B cell (primary cell): ENCODE measurements around the gene TDRD5. TPM values are rescaled to one million over a fixed set of nuclear protein-coding genes. Genes with fewer than 3 reads are reported as not detected.

Experiments
- ATAC-seq: fragments of 200-7000 bp; cut with Tn5 transposase; one replicate; pipeline ENCODE4 v1.10.0; 2021; ENCODE audit warnings: low read depth, mild to moderate bottlenecking, moderate number of reproducible peaks, moderate library complexity
- CTCF ChIA-PET: fragments of 350-600 bp; sonication (Branson Sonifier 250); formaldehyde crosslinking; loops from one replicate; lab custom pipeline; 2021; ENCODE audit warnings: antibody characterized with exemption, inconsistent platforms; lab: Charles Lee
- POLR2A ChIA-PET: fragments of 350-600 bp; sonication (Branson Sonifier 250); formaldehyde crosslinking; loops from one replicate; lab custom pipeline; 2021; ENCODE audit warnings: antibody characterized with exemption; lab: Charles Lee
- DNase-seq: peaks from one replicate; pipeline ENCODE4 v3.0.0; 2013
- H2AFZ ChIP-seq: 2 replicates; pipeline ENCODE4 v1.6.1; 2012; ENCODE audit warnings: mild to moderate bottlenecking, low read depth, low read length; ENCODE audit not compliant: insufficient read depth, poor library complexity, severe bottlenecking
- H3K27ac ChIP-seq, 2 donors: 1 replicate in 1 of 2; 2 replicates in 1 of 2; pipeline ENCODE4 v1.5.1; 2012 to 2013; ENCODE audit warnings: low read length in 2 of 2, mild to moderate bottlenecking in 2 of 2, moderate library complexity in 1 of 2
- H3K27me3 ChIP-seq, 4 experiments: fragments of 200-600 bp in 1 of 4; sonication (generic) in 1 of 4; replicated peaks in 1 of 4; 1 replicate in 2 of 4; 2 replicates in 2 of 4; pipeline versions ENCODE4 v1.6.1 to v1.7.0; 2013 to 2016; ENCODE audit warnings: low read length in 3 of 4, mild to moderate bottlenecking in 2 of 4, mixed read lengths in 1 of 4, moderate library complexity in 1 of 4; ENCODE audit not compliant: insufficient read depth in 4 of 4, control insufficient read depth in 3 of 4; ENCODE audit errors: control extremely low read depth in 1 of 4
- H3K36me3 ChIP-seq, 2 experiments: replicated peaks in 1 of 2; 1 replicate in 1 of 2; 2 replicates in 1 of 2; pipeline versions ENCODE4 v1.6.1 to v1.7.1; 2013; ENCODE audit warnings: low read length in 1 of 2; ENCODE audit not compliant: insufficient read depth in 2 of 2, control insufficient read depth in 1 of 2; ENCODE audit errors: control extremely low read depth in 1 of 2, extremely low read depth in 1 of 2
- H3K4me1 ChIP-seq, 2 donors: fragments of 200-600 bp in 1 of 2; sonication (generic) in 1 of 2; 1 replicate in 1 of 2; 2 replicates in 1 of 2; pipeline versions ENCODE4 v1.5.1 to v1.6.1; 2013 to 2017; ENCODE audit warnings: low read length in 2 of 2; ENCODE audit not compliant: control insufficient read depth in 2 of 2, insufficient read depth in 2 of 2
- H3K4me2 ChIP-seq: replicated peaks from 2 replicates; pipeline ENCODE3; 2012; ENCODE audit warnings: mild to moderate bottlenecking, low read depth, low read length; ENCODE audit not compliant: poor library complexity, severe bottlenecking
- H3K4me3 ChIP-seq, 5 experiments: fragments of 200-600 bp in 1 of 5; sonication (generic) in 1 of 5; 1 replicate in 3 of 5; 2 replicates in 2 of 5; pipeline versions ENCODE4 v1.5.1 to v1.7.0; 2011 to 2016; ENCODE audit warnings: low read length in 4 of 5, mild to moderate bottlenecking in 4 of 5, low read depth in 2 of 5, control low read depth in 1 of 5, moderate library complexity in 1 of 5; ENCODE audit not compliant: insufficient read depth in 1 of 5; ENCODE audit errors: control extremely low read depth in 1 of 5, extremely low read depth in 1 of 5
- H3K79me2 ChIP-seq: fragments of 200-600 bp; sonication (generic); one replicate; pipeline ENCODE4 v1.6.0; 2016; ENCODE audit warnings: low read length; ENCODE audit not compliant: control insufficient read depth, insufficient read depth
- H3K9ac ChIP-seq: fragments of 200-600 bp; sonication (generic); 2 replicates; pipeline ENCODE4 v1.6.1; 2017; ENCODE audit warnings: mild to moderate bottlenecking, low read length, moderate library complexity
- H3K9me3 ChIP-seq, 3 donors: one replicate each; pipeline versions ENCODE4 v1.6.1 to v1.7.1; 2013; ENCODE audit warnings: low read length in 2 of 3; ENCODE audit not compliant: control insufficient read depth in 2 of 3, insufficient read depth in 1 of 3; ENCODE audit errors: control extremely low read depth in 1 of 3
- H4K20me1 ChIP-seq: 2 replicates; pipeline ENCODE4 v1.6.0; 2012; ENCODE audit warnings: mild to moderate bottlenecking, low read length; ENCODE audit not compliant: insufficient read depth, control insufficient read depth, poor library complexity, severe bottlenecking
- H3K27ac Mint-ChIP-seq: one replicate; pipeline ENCODE4 v1.8.0; 2021; ENCODE audit warnings: mixed read lengths
- H3K27me3 Mint-ChIP-seq: one replicate; pipeline ENCODE4 v1.8.0; 2021; ENCODE audit warnings: mixed read lengths
- H3K4me1 Mint-ChIP-seq: one replicate; pipeline ENCODE4 v1.8.0; 2021; ENCODE audit warnings: mixed read lengths
- H3K4me3 Mint-ChIP-seq: one replicate; pipeline ENCODE4 v1.8.0; 2021; ENCODE audit warnings: mixed read lengths
- H3K9me3 Mint-ChIP-seq: one replicate; pipeline ENCODE4 v1.8.0; 2022; ENCODE audit warnings: mixed read lengths; ENCODE audit not compliant: insufficient read depth
- CTCF ChIP-seq: fragments of 200-600 bp; IDR thresholded peaks from one replicate; pipeline ENCODE4 v1.8.0; 2022; ENCODE audit warnings: antibody characterized with exemption, mild to moderate bottlenecking
- EZH2 ChIP-seq: IDR thresholded peaks from 2 replicates; pipeline ENCODE4 v1.6.1; 2012; ENCODE audit warnings: borderline replicate concordance, low read depth, mild to moderate bottlenecking, moderate library complexity, low read length; ENCODE audit not compliant: insufficient read depth, poor library complexity, severe bottlenecking
- WGBS: methylation state at CpG from one replicate; pipeline ENCODE4 v1.1.5; 2013; ENCODE audit warnings: missing lambda C conversion rate; ENCODE audit not compliant: insufficient coverage; 5-methylcytosine and 5-hydroxymethylcytosine counted together
- intact Hi-C: fragments of 100-400 bp; cut with micrococcal nuclease; formaldehyde crosslinking; loops from one replicate; pipeline ENCODE4 v1.10.0; 2022
- polyA plus RNA-seq: library from polyadenylated mRNA; depleted of rRNA; stranded (reverse); fragments of >200 nt; gene quantifications from 2 replicates; pipeline ENCODE4 v1.2.3, GENCODE V29; 2012
- total RNA-seq, 2 donors: library from RNA; stranded (reverse); fragments of 120-200 nt in 1 of 2; gene quantifications; 1 replicate in 1 of 2; 2 replicates in 1 of 2; pipeline versions ENCODE4 v1.2.3 to v1.2.4, GENCODE V29; 2013 to 2022

TDRD5 gene
- total and polyA plus RNA-seq, 2 donors (not counting 1 experiment from before 2014, with no cell fraction given): not detected

GRCh38 chr1:179637211-179637860 lies 45.7 kb downstream of the TDRD5 start:
- no peak for ATAC-seq
- Mint-ChIP-seq H3K4me1 (no peaks in the 10 kb centered on the region), H3K9me3 (no peaks in the 10 kb centered on the region), H3K27ac (no peak overlapping the region), H3K27me3 (peaks cover 5% of the 10 kb centered on the region), H3K4me3 (no peak overlapping the region)
- Histone ChIP-seq H3K36me3 (no peaks in the 10 kb centered on the region), H2AFZ (no peak overlapping the region), H3K27ac (no peak overlapping the region), H4K20me1 (no peaks in the 10 kb centered on the region), H3K4me1 (no peaks in the 10 kb centered on the region), H3K27me3 (no peaks in the 10 kb centered on the region), H3K4me2 (no peak overlapping the region), H3K4me3 (no peak overlapping the region), H3K9ac (no peak overlapping the region), H3K79me2 (no peaks in the 10 kb centered on the region), H3K9me3 (no peaks in the 10 kb centered on the region)
- 73% methylated on average over 4 of the region's 5 CpGs for WGBS
- intact Hi-C loops: no loop called here
- no peak for DNase-seq
- TF ChIP-seq CTCF (no peak), EZH2 (no peak)
- ChIA-PET CTCF (interaction anchor here (0.6 kb wide), 1 partner anchor 9 kb away, joined by 3 read pairs; no protein-coding TSS in a partner anchor), POLR2A (no interaction called here)

- Histone ChIP-seq H4K20me1 (no peaks in the 10 kb centered on the region), H3K4me2 (no peak overlapping the region), H2AFZ (no peak overlapping the region), H3K4me3 (no peak overlapping the region), H3K27ac (no peak overlapping the region), H3K9ac (no peak overlapping the region), H3K36me3 (no peaks in the 10 kb centered on the region), H3K79me2 (no peaks in the 10 kb centered on the region), H3K27me3 (no peaks in the 10 kb centered on the region), H3K4me1 (no peaks in the 10 kb centered on the region), H3K9me3 (peaks cover 0 to 2% (median 2%) of the 10 kb centered on the region in 3 donors)
- intact Hi-C loops: no loop called here
- TF ChIP-seq EZH2 (no peak), CTCF (no peak)
- no peak for DNase-seq
- POLR2A ChIA-PET: no interaction called here
- H3K9me3 Mint-ChIP-seq: peaks cover 6% of the 10 kb centered on the region
- CTCF ChIA-PET: no interaction called here
- no peak overlapping the region for H3K27ac Mint-ChIP-seq
- H3K4me3 Mint-ChIP-seq: no peak overlapping the region
- peaks cover 12% of the 10 kb centered on the region for H3K27me3 Mint-ChIP-seq
- peaks cover 4% of the 10 kb centered on the region for H3K4me1 Mint-ChIP-seq
- ATAC-seq: no peak
Measured at GRCh38 chr1:179661018-179661417, 69.4 kb downstream of the TDRD5 start.
